ENCODE data around the gene CLEC18B. TPM values are rescaled to one million over a fixed set of nuclear protein-coding genes. Genes with fewer than 3 reads are reported as not detected.

Gene CLEC18B
- total and polyA plus RNA-seq, 2 of the 4 experiments (the other 2 are of a cell fraction) = 0.17 TPM; not detected in 1

DNA sequence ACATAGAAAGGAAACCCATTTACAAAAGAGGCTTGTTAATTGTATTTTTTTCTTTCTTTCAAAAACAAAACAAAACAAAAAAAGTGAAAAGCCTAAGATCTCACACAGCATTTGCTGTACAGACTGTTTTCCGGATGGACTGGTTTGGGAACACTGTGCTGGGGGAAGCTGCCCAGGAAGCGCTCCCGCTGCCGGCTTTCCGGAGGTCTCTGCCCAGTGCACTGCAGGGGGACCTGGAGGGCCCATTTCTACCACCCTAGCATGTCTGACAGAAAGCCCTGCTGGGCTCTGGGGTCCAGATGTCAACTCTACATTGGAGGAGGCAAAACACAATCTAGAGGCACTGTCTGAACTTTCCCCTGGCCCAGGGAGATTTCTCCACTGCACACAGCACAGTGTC is 26.3 kb upstream of the CLEC18B start:
- no peaks in the 10 kb centered on the region for H3K9me3 ChIP-seq (ENCODE audit: control insufficient read depth, insufficient read depth, low read length)
- H4K5ac ChIP-seq (ENCODE audit: low read depth, low read length) = no peak overlapping the region
- H4K20me1 ChIP-seq (ENCODE audit: insufficient read depth, low read length) = peaks cover 13% of the 10 kb centered on the region; the same call in 1 of the 2 replicates
- no peak overlapping the region for H4K91ac ChIP-seq (ENCODE audit: insufficient read depth, low read depth, low read length)
- dilution Hi-C loops (cut with HindIII; ENCODE audit: low sequenced_read_pairs, unreplicated experiment) = no loop called here
- H3K79me1 ChIP-seq (ENCODE audit: low read depth in 1 of 2, low read length in 2 of 2) = peaks cover 7 to 40% of the 10 kb centered on the region in 2 experiments; a peak in 3 of 4 replicates
- H3K27me3 ChIP-seq (ENCODE audit: control insufficient read depth, insufficient read depth, low read length) = no peaks in the 10 kb centered on the region
- no peak overlapping the region for H2BK15ac ChIP-seq (ENCODE audit: low read depth, low read length)
- in situ Hi-C loops (cut with MboI; ENCODE audit: low sequenced_read_pairs) = no loop called here
- intact Hi-C loops (cut with micrococcal nuclease) = no loop called here
- 83% methylated on average over 5 of the region's 5 CpGs; no CpG with 5 or more reads in 1 of the 2 experiments for WGBS, 2 experiments (ENCODE audit: extremely low coverage in 2 of 2, insufficient read length in 1 of 2)
- H2BK120ac ChIP-seq (ENCODE audit: low read depth, low read length) = 0 out of 2 replicates have a peak overlapping the region, but pooled peaks have one; percentile 7
- H2AFZ ChIP-seq (replicated peaks; ENCODE audit: low read length, poor library complexity) = no peak overlapping the region
- BruUV-seq (replicated peaks) = no TSS peak
- peaks cover 18% of the 10 kb centered on the region for H3K36me3 ChIP-seq (ENCODE audit: control insufficient read depth, insufficient read depth, low read length)
- ATAC-seq (ENCODE audit: low read depth) (no peak), DNase-seq (no peak)
- H3K23ac ChIP-seq (ENCODE audit: low read depth, low read length) = no peak overlapping the region
- no peak overlapping the region for H3K27ac ChIP-seq (ENCODE audit: insufficient read depth, low read length)
- TF ChIP-seq SMC3 (IDR thresholded peaks at IDR 0.05; ENCODE audit: low read depth, low read length) (no peak), CEBPB (IDR thresholded peaks at IDR 0.05; ENCODE audit: low read depth, low read length) (no peak), POLR2A (IDR thresholded peaks at IDR 0.05; ENCODE audit: low read depth, low read length) (no peak), BHLHE40 (IDR thresholded peaks at IDR 0.05; ENCODE audit: low read depth, low read length) (no peak), RCOR1 (IDR thresholded peaks at IDR 0.05; ENCODE audit: insufficient replicate concordance, low read length) (no peak), MAFK (IDR thresholded peaks at IDR 0.05; ENCODE audit: low read depth, low read length) (no peak), MXI1 (IDR thresholded peaks at IDR 0.05; ENCODE audit: borderline replicate concordance, low read depth, low read length) (no peak), FOS (IDR thresholded peaks at IDR 0.05; ENCODE audit: low read depth, low read length) (no peak), NFE2L2 (IDR thresholded peaks at IDR 0.05; ENCODE audit: low read depth, low read length) (no peak)
- TF ChIP-seq, protein P1, sequence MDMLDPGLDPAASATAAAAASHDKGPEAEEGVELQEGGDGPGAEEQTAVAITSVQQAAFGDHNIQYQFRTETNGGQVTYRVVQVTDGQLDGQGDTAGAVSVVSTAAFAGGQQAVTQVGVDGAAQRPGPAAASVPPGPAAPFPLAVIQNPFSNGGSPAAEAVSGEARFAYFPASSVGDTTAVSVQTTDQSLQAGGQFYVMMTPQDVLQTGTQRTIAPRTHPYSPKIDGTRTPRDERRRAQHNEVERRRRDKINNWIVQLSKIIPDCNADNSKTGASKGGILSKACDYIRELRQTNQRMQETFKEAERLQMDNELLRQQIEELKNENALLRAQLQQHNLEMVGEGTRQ (IDR thresholded peaks at IDR 0.05; ENCODE audit: low read depth, low read length) = no peak
- TF ChIP-seq, protein P2, sequence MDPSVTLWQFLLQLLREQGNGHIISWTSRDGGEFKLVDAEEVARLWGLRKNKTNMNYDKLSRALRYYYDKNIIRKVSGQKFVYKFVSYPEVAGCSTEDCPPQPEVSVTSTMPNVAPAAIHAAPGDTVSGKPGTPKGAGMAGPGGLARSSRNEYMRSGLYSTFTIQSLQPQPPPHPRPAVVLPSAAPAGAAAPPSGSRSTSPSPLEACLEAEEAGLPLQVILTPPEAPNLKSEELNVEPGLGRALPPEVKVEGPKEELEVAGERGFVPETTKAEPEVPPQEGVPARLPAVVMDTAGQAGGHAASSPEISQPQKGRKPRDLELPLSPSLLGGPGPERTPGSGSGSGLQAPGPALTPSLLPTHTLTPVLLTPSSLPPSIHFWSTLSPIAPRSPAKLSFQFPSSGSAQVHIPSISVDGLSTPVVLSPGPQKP (IDR thresholded peaks at IDR 0.05; ENCODE audit: borderline replicate concordance, low read depth, low read length) = no peak
- ChIA-PET POLR2A (ENCODE audit: unreplicated experiment) (no interaction called here), CTCF (no interaction called here)
- no peak overlapping the region for H2BK5ac ChIP-seq (ENCODE audit: low read depth, low read length, poor library complexity, severe bottlenecking)
- H3K9ac ChIP-seq (ENCODE audit: low read depth, low read length) = no peak overlapping the region
- no peak overlapping the region for H3K18ac ChIP-seq (ENCODE audit: low read depth, low read length)
- no peak overlapping the region for H3K4me2 ChIP-seq (ENCODE audit: low read depth, low read length)
- H3K9me1 ChIP-seq (ENCODE audit: insufficient read depth, low read length) = peaks cover 24% of the 10 kb centered on the region
- H2AK5ac ChIP-seq (ENCODE audit: low read depth, low read length) = peak overlapping the region; percentile 82
- peaks cover 10% of the 10 kb centered on the region for H3K4me1 ChIP-seq (ENCODE audit: control insufficient read depth, insufficient read depth, low read length)
- H3K4ac ChIP-seq (ENCODE audit: low read depth, low read length) = no peak overlapping the region
- H4K8ac ChIP-seq (ENCODE audit: low read depth in 2 of 2, low read length in 2 of 2) = no peak overlapping the region
- H3K4me3 ChIP-seq (ENCODE audit: insufficient read depth, low read depth, low read length) = no peak overlapping the region
- H3K14ac ChIP-seq (replicated peaks; ENCODE audit: low read depth, low read length) = peak overlapping the region; percentile 37; the same call in 1 of the 2 replicates
- no peak overlapping the region for H2BK20ac ChIP-seq (ENCODE audit: low read depth, low read length)
- no peak overlapping the region for H2AK9ac ChIP-seq (replicated peaks; ENCODE audit: low read depth, low read length, poor library complexity)
- no peak overlapping the region for H3K56ac ChIP-seq (ENCODE audit: extremely low read depth, insufficient read depth, low read length)

Measured in IMR-90 (cell line).